ENCODE data around the gene WWOX.

The WWOX gene

GRCh38 chr16:78851266-78851665 is 751.8 kb downstream of the WWOX start:
- DNase-seq (ENCODE audit: low read depth), result no peak
- no peak for TF ChIP-seq CTCF (IDR thresholded peaks at IDR 0.05; ENCODE audit: insufficient read depth, low read depth, low read length, missing control alignments)
- H3K4me3 ChIP-seq (ENCODE audit: low read depth, low read length), result no peak overlapping the region

DNA sequence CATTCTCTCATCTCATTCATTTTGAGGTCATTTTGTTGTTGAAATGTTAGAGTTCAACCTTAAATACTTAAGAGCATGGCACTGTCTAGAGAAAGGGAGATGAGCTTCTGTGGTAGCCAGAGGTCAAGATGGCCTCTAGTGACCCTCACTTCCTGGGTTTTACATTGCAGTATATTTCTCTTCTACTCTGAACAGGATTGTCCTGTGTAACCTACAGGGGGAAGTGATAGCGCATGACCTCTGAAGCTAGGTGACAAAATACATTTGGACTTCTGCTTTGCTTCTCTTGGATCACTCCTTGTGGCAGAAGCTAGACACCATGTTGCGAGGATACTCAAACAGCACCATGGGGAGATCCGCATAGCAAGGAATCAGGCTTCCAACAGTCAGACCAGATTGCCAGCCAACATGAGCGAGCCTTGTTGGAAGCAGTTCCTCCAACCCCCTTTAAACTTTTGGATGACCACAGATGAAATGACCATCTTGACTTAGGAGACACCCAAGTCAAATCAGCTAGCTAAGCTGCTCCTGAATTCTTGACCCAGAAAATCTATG is 752.7 kb downstream of the WWOX start:
- DNase-seq (ENCODE audit: low read depth), result no peak
- no peak for TF ChIP-seq CTCF (IDR thresholded peaks at IDR 0.05; ENCODE audit: insufficient read depth, low read depth, low read length, missing control alignments)
- H3K4me3 ChIP-seq (ENCODE audit: low read depth, low read length), result no peak overlapping the region

- DNase-seq (ENCODE audit: low read depth), result no peak
- no peak for TF ChIP-seq CTCF (IDR thresholded peaks at IDR 0.05; ENCODE audit: insufficient read depth, low read depth, low read length, missing control alignments)
- no peak overlapping the region for H3K4me3 ChIP-seq (ENCODE audit: low read depth, low read length)
Observed at GRCh38 chr16:78862022-78862421, 762.6 kb downstream of the WWOX start.

DNA sequence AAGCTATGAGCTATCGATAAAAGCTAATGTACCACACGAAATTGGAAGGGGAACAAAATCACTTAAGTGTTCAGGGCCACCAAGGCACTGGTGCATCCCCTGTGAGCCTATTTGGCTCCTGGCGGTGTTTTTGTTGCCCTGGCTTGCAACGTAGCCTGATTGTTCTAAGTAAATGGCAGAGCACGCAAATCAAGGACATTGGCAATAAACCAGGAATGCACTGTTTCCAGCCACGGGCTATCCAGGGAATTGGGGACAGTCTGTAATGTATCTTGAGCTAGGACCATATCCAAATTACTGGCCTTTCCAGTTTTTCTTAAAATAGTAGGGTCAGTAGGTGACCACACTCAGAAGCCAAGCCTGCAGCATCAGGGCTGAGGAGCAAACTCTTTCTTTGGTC is 767.1 kb downstream of the WWOX start:
- no peak for TF ChIP-seq CTCF (IDR thresholded peaks at IDR 0.05; ENCODE audit: insufficient read depth, low read depth, low read length, missing control alignments)
- DNase-seq (ENCODE audit: low read depth), result no peak
- H3K4me3 ChIP-seq (ENCODE audit: low read depth, low read length), result no peak overlapping the region

DNA sequence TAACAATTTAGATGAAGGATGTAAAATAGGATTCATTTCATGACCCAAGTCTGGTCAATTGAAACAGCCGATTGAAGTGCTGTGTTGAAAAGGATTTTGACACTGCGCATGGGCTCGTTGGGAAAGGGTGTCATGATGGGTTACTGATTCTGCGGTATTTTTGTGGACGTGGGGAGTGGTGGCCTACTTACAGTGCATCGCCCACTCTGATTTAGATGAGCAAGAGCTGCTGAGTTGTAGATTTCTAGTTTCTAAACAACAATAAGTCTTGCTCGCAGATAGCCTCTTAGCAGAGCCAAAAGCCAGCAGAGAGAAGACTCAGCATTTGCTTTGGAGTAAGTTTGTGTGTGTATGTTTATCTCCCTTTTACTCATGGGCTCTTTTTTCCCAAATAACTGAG is 770.0 kb downstream of the WWOX start:
- TF ChIP-seq CTCF (IDR thresholded peaks at IDR 0.05; ENCODE audit: insufficient read depth, low read depth, low read length, missing control alignments), result no peak
- H3K4me3 ChIP-seq (ENCODE audit: low read depth, low read length), result no peak overlapping the region

DNA sequence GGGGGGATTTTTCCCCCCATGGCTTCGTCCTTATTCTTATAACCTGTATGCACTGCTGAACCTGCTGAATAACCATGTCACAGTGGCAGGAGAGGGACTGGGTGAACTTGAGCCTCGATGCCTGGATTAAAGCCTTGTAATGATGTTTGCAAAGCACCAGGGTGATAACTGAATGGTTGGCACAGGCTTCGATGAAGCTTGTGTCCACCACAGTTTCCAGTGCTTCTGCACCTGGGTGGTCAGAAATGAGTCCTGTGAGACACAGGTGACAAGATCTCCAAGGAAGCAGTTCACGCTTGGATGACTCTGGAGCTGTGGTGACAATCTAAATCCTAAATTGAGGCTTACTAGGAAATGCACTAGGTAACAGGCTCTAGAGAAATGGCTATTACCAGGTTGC is 771.8 kb downstream of the WWOX start:
- H3K4me3 ChIP-seq (ENCODE audit: low read depth, low read length), result no peak overlapping the region
- TF ChIP-seq CTCF (IDR thresholded peaks at IDR 0.05; ENCODE audit: insufficient read depth, low read depth, low read length, missing control alignments), result no peak
- DNase-seq (ENCODE audit: low read depth), result no peak

More for the DNA sequence above, 770.0 kb downstream of the WWOX start:
- no peak for DNase-seq (ENCODE audit: low read depth)

GRCh38 chr16:78876671-78877070 is 777.2 kb downstream of the WWOX start:
- DNase-seq (ENCODE audit: low read depth), result no peak
- no peak for TF ChIP-seq CTCF (IDR thresholded peaks at IDR 0.05; ENCODE audit: insufficient read depth, low read depth, low read length, missing control alignments)
- H3K4me3 ChIP-seq (ENCODE audit: low read depth, low read length), result no peak overlapping the region
